Neuronal stem cell (in vitro differentiated cells): ENCODE data around the gene ARHGAP24.

Experiments
- DNase-seq: peaks from one replicate; pipeline ENCODE4 v3.0.0-alpha.2; 2013; ENCODE audit warnings: low spot score
- H2AFZ ChIP-seq: one replicate; pipeline ENCODE4 v1.6.1; 2013; ENCODE audit warnings: mild to moderate bottlenecking, low read length, inconsistent platforms
- H2AK5ac ChIP-seq: 2 replicates; pipeline ENCODE4 v1.6.1; 2013; ENCODE audit warnings: low read depth, mild to moderate bottlenecking, inconsistent platforms, low read length, moderate library complexity, mixed read lengths
- H2BK120ac ChIP-seq: 2 replicates; pipeline ENCODE4 v1.6.1; 2013; ENCODE audit warnings: low read depth, mild to moderate bottlenecking, inconsistent platforms, low read length, moderate library complexity, mixed read lengths
- H2BK12ac ChIP-seq: one replicate; pipeline ENCODE4 v1.6.1; 2013; ENCODE audit warnings: low read length, inconsistent platforms
- H2BK15ac ChIP-seq: 2 replicates; pipeline ENCODE4 v1.6.1; 2013; ENCODE audit warnings: mild to moderate bottlenecking, low read length, inconsistent platforms, mixed read lengths
- H2BK5ac ChIP-seq: one replicate; pipeline ENCODE4 v1.6.1; 2013; ENCODE audit warnings: inconsistent platforms, mild to moderate bottlenecking, low read length, moderate library complexity
- H3K14ac ChIP-seq: one replicate; pipeline ENCODE4 v1.6.1; 2013; ENCODE audit warnings: low read length, inconsistent platforms
- H3K18ac ChIP-seq: 2 replicates; pipeline ENCODE4 v1.6.1; 2013; ENCODE audit warnings: low read length, inconsistent platforms
- H3K23ac ChIP-seq: 2 replicates; pipeline ENCODE4 v1.6.1; 2013; ENCODE audit warnings: low read depth, mild to moderate bottlenecking, mixed read lengths, low read length, inconsistent platforms; ENCODE audit not compliant: poor library complexity
- H3K27ac ChIP-seq: replicated peaks from 3 replicates; pipeline ENCODE4 v1.5.1; 2013; ENCODE audit warnings: low read length, inconsistent platforms
- H3K27me3 ChIP-seq, 3 experiments: 2 replicates each; pipeline ENCODE4 v1.6.1; 2013; ENCODE audit warnings: low read length in 3 of 3, mild to moderate bottlenecking in 2 of 3, inconsistent platforms in 1 of 3, low read depth in 1 of 3, mixed read lengths in 1 of 3, moderate library complexity in 1 of 3; ENCODE audit not compliant: control insufficient read depth in 3 of 3, insufficient read depth in 3 of 3
- H3K36me3 ChIP-seq, 2 donors: replicated peaks in 1 of 2; 2 replicates each; pipeline ENCODE4 v1.6.1; 2013; ENCODE audit warnings: low read length in 2 of 2; ENCODE audit not compliant: control insufficient read depth in 2 of 2, insufficient read depth in 2 of 2
- H3K4ac ChIP-seq: 2 replicates; pipeline ENCODE4 v1.6.1; 2013; ENCODE audit warnings: inconsistent platforms, mild to moderate bottlenecking, low read length, moderate library complexity
- H3K4me1 ChIP-seq, 2 donors: 1 replicate in 1 of 2; 2 replicates in 1 of 2; pipeline ENCODE4 v1.6.1; 2013; ENCODE audit warnings: low read length in 2 of 2, low read depth in 1 of 2; ENCODE audit not compliant: control insufficient read depth in 2 of 2, insufficient read depth in 1 of 2
- H3K4me2 ChIP-seq: one replicate; pipeline ENCODE4 v1.6.1; 2013; ENCODE audit warnings: mild to moderate bottlenecking, low read length, inconsistent platforms; ENCODE audit not compliant: insufficient read depth, poor library complexity, severe bottlenecking
- H3K4me3 ChIP-seq, 2 donors: 2 replicates each; pipeline ENCODE4 v1.5.1; 2013; ENCODE audit warnings: low read length in 2 of 2, mild to moderate bottlenecking in 2 of 2, inconsistent platforms in 1 of 2, moderate library complexity in 1 of 2
- H3K79me1 ChIP-seq: one replicate; pipeline ENCODE4 v1.6.1; 2013; ENCODE audit warnings: low read depth, mild to moderate bottlenecking, inconsistent platforms, low read length, moderate library complexity
- H3K9ac ChIP-seq: one replicate; pipeline ENCODE4 v1.6.1; 2013; ENCODE audit warnings: mild to moderate bottlenecking, low read depth, low read length, inconsistent platforms; ENCODE audit not compliant: poor library complexity
- H3K9me3 ChIP-seq, 2 donors: replicated peaks in 1 of 2; 2 replicates each; pipeline versions ENCODE3 to v1.6.1; 2013; ENCODE audit warnings: low read length in 2 of 2, mild to moderate bottlenecking in 2 of 2, inconsistent platforms in 1 of 2, low read depth in 1 of 2, mixed read lengths in 1 of 2, moderate library complexity in 1 of 2; ENCODE audit not compliant: control insufficient read depth in 2 of 2, insufficient read depth in 1 of 2
- H4K8ac ChIP-seq: one replicate; pipeline ENCODE4 v1.6.1; 2013; ENCODE audit warnings: low read depth, mild to moderate bottlenecking, inconsistent platforms, low read length, moderate library complexity
- H4K91ac ChIP-seq: one replicate; pipeline ENCODE4 v1.6.1; 2013; ENCODE audit warnings: low read length, low read depth, mild to moderate bottlenecking, inconsistent platforms; ENCODE audit not compliant: poor library complexity
- WGBS, 2 donors: extraction: QIAGEN DNeasy Blood & Tissue Kit; methylation state at CpG; one replicate each; pipeline ENCODE4 v1.1.7; 2013; ENCODE audit warnings: missing lambda C conversion rate in 2 of 2, mixed read lengths in 1 of 2; ENCODE audit not compliant: insufficient read length in 2 of 2, insufficient replicate concordance in 1 of 2; ENCODE audit errors: extremely low coverage in 2 of 2; 5-methylcytosine and 5-hydroxymethylcytosine counted together

Gene ARHGAP24

GRCh38 chr4:85715991-85716737 is 241.2 kb downstream of the ARHGAP24 start:
- H3K4me1 ChIP-seq = no peaks in the 10 kb centered on the region
- no peak overlapping the region for H3K4me3 ChIP-seq
- no peak overlapping the region for H2BK15ac ChIP-seq
- H3K4me2 ChIP-seq = no peak overlapping the region
- no peak overlapping the region for H3K23ac ChIP-seq
- H3K4ac ChIP-seq = no peak overlapping the region
- H3K9me3 ChIP-seq = no peaks in the 10 kb centered on the region
- no peak overlapping the region for H2BK12ac ChIP-seq
- no peak overlapping the region for H2BK5ac ChIP-seq
- H3K14ac ChIP-seq = no peak overlapping the region
- DNase-seq = no peak
- no peak overlapping the region for H3K18ac ChIP-seq
- H2AK5ac ChIP-seq = no peak overlapping the region
- WGBS, 2 donors = no CpG with 5 or more reads among the region's 3 CpGs
- H3K27me3 ChIP-seq = no peaks in the 10 kb centered on the region
- no peak overlapping the region for H3K9ac ChIP-seq
- no peak overlapping the region for H4K91ac ChIP-seq
- H2BK120ac ChIP-seq = no peak overlapping the region
- H3K27ac ChIP-seq = no peak overlapping the region
- no peak overlapping the region for H2AFZ ChIP-seq
- H3K79me1 ChIP-seq = no peaks in the 10 kb centered on the region
- no peak overlapping the region for H4K8ac ChIP-seq
- no peaks in the 10 kb centered on the region for H3K36me3 ChIP-seq

- no peak overlapping the region for H3K18ac ChIP-seq
- DNase-seq = no peak
- H2BK12ac ChIP-seq = no peak overlapping the region
- no peak overlapping the region for H4K8ac ChIP-seq
- no peak overlapping the region for H3K4me3 ChIP-seq
- no peaks in the 10 kb centered on the region for H3K4me1 ChIP-seq
- H3K4me2 ChIP-seq = no peak overlapping the region
- no peak overlapping the region for H2BK5ac ChIP-seq
- no CpG with 5 or more reads among the region's 1 CpG for WGBS, 2 donors
- no peak overlapping the region for H3K27ac ChIP-seq
- no peak overlapping the region for H2AK5ac ChIP-seq
- H4K91ac ChIP-seq = no peak overlapping the region
- H2AFZ ChIP-seq = no peak overlapping the region
- no peak overlapping the region for H3K23ac ChIP-seq
- H2BK15ac ChIP-seq = no peak overlapping the region
- H3K4ac ChIP-seq = no peak overlapping the region
- H2BK120ac ChIP-seq = no peak overlapping the region
- no peaks in the 10 kb centered on the region for H3K9me3 ChIP-seq
- H3K9ac ChIP-seq = no peak overlapping the region
- no peak overlapping the region for H3K14ac ChIP-seq
- H3K27me3 ChIP-seq = no peaks in the 10 kb centered on the region
- H3K79me1 ChIP-seq = no peaks in the 10 kb centered on the region
- H3K36me3 ChIP-seq = no peaks in the 10 kb centered on the region
Observed at GRCh38 chr4:85717351-85717750, 242.4 kb downstream of the ARHGAP24 start.

GRCh38 chr4:85717847-85718246 is 242.9 kb downstream of the ARHGAP24 start:
- Histone ChIP-seq H2BK15ac (no peak overlapping the region), H4K8ac (no peak overlapping the region), H2AK5ac (no peak overlapping the region), H3K4me3 (no peak overlapping the region), H3K14ac (no peak overlapping the region), H3K18ac (no peak overlapping the region), H3K27ac (no peak overlapping the region), H3K36me3 (no peaks in the 10 kb centered on the region), H3K4ac (no peak overlapping the region), H3K9me3 (no peaks in the 10 kb centered on the region), H4K91ac (no peak overlapping the region), H2AFZ (no peak overlapping the region), H3K79me1 (no peaks in the 10 kb centered on the region), H2BK120ac (no peak overlapping the region), H3K9ac (no peak overlapping the region), H3K27me3 (no peaks in the 10 kb centered on the region), H2BK5ac (no peak overlapping the region), H3K4me2 (no peak overlapping the region), H3K23ac (no peak overlapping the region), H3K4me1 (no peaks in the 10 kb centered on the region), H2BK12ac (no peak overlapping the region)
- DNase-seq = no peak
- WGBS, 2 donors = no CpG with 5 or more reads among the region's 2 CpGs

- Histone ChIP-seq H3K4ac (no peak overlapping the region), H2AK5ac (no peak overlapping the region), H2BK12ac (no peak overlapping the region), H3K79me1 (no peaks in the 10 kb centered on the region), H3K18ac (no peak overlapping the region), H3K4me2 (no peak overlapping the region), H3K9me3 (no peaks in the 10 kb centered on the region), H3K9ac (no peak overlapping the region), H2BK120ac (no peak overlapping the region), H3K27ac (no peak overlapping the region), H4K91ac (no peak overlapping the region), H2BK15ac (no peak overlapping the region), H3K4me1 (no peaks in the 10 kb centered on the region), H3K36me3 (no peaks in the 10 kb centered on the region), H4K8ac (no peak overlapping the region), H3K4me3 (no peak overlapping the region), H3K23ac (no peak overlapping the region), H2BK5ac (no peak overlapping the region), H2AFZ (no peak overlapping the region), H3K14ac (no peak overlapping the region), H3K27me3 (no peaks in the 10 kb centered on the region)
- DNase-seq = no peak
- WGBS, 2 donors = no CpG with 5 or more reads among the region's 3 CpGs
Observed at GRCh38 chr4:85720735-85721134, 245.8 kb downstream of the ARHGAP24 start.
